ENCODE data around the gene MPHOSPH6.

- TF ChIP-seq PATZ1 (CRISPR knock-in tag; IDR thresholded peaks at IDR 0.05; ENCODE audit: borderline replicate concordance), result no peak
- TF ChIP-seq PPARA (CRISPR knock-in tag; IDR thresholded peaks at IDR 0.05; ENCODE audit: borderline replicate concordance), result no peak
- no peak for TF ChIP-seq ZC3H10 (CRISPR knock-in tag; IDR thresholded peaks at IDR 0.05)
- TF ChIP-seq RARB (CRISPR knock-in tag; IDR thresholded peaks at IDR 0.05), result no peak
- TF ChIP-seq ARNTL (CRISPR knock-in tag; IDR thresholded peaks at IDR 0.05; ENCODE audit: borderline replicate concordance, low read depth), result no peak
- TF ChIP-seq ISL1 (CRISPR knock-in tag; IDR thresholded peaks at IDR 0.05), result no peak
- TF ChIP-seq ZFP30 (CRISPR knock-in tag; IDR thresholded peaks at IDR 0.05), result no peak
- no peak for TF ChIP-seq POU6F1 (CRISPR knock-in tag; IDR thresholded peaks at IDR 0.05; ENCODE audit: borderline replicate concordance, low read depth)
Measured at GRCh38 chr16:82181461-82182185, 11.6 kb upstream of the MPHOSPH6 start.
